ENCODE measurements around the gene BUB1. TPM values are rescaled to one million over a fixed set of nuclear protein-coding genes. Genes with fewer than 3 reads are reported as not detected.
A peak's percentile ranks its signal among the peaks of the same experiment; 100 is the strongest.

The BUB1 gene
- 79.4 TPM for polyA plus RNA-seq (2013, experiment 1 of 2)
- 74.5 TPM for polyA plus RNA-seq (2013, experiment 2 of 2)

- Histone ChIP-seq H3K27me3 (ENCODE audit: insufficient read depth, low read length, poor library complexity) (no peaks in the 10 kb centered on the region), H3K4me2 (ENCODE audit: low read length) (peak within 1 kb of the TSS; percentile 81), H3K18ac (ENCODE audit: low read length) (peak within 1 kb of the TSS; percentile 95), H3K56ac (ENCODE audit: low read length) (peak within 1 kb of the TSS; percentile 91), H3K4me3 (ENCODE audit: low read length) (peak within 1 kb of the TSS; percentile 81), H2AK5ac (ENCODE audit: low read length) (peak within 1 kb of the TSS; percentile 6), H3K4me1 (ENCODE audit: control insufficient read depth, low read depth, low read length) (peaks cover 7% of the 10 kb centered on the region), H4K8ac (ENCODE audit: low read depth, low read length) (no peak within 1 kb of the TSS), H3K9ac (ENCODE audit: low read length) (peak within 1 kb of the TSS; percentile 86), H2BK15ac (replicated peaks; ENCODE audit: low read depth) (peak within 1 kb of the TSS; percentile 64), H4K5ac (ENCODE audit: low read length) (no peak within 1 kb of the TSS), H3K36me3 (ENCODE audit: control insufficient read depth, insufficient read depth, low read length) (peaks cover 5% of the 10 kb centered on the region), H3K79me2 (ENCODE audit: control insufficient read depth, insufficient read depth, low read length) (peaks cover 23% of the 10 kb centered on the region), H2BK5ac (ENCODE audit: low read length) (peak within 1 kb of the TSS; percentile 16), H3K79me1 (ENCODE audit: low read length) (peaks cover 11% of the 10 kb centered on the region), H3K23ac (ENCODE audit: low read length) (no peak within 1 kb of the TSS), H3K4ac (ENCODE audit: low read depth, low read length) (peak within 1 kb of the TSS; percentile 88), H3K27ac (ENCODE audit: low read depth, low read length) (peak within 1 kb of the TSS; percentile 46), H2BK120ac (ENCODE audit: low read depth, low read length) (no peak within 1 kb of the TSS)
- peak; percentile 98 for DNase-seq
- no CpG with 5 or more reads among the region's 58 CpGs for WGBS (ENCODE audit: extremely low coverage, insufficient coverage, low lambda C conversion rate)
Measured at GRCh38 chr2:110677530-110678456, at the start of gene BUB1. TSS of gene BUB1 (minus strand) at chr2:110678063. CDS start at chr2:110677995, 68 bp downstream.

GRCh38 chr2:110726285-110726684, 48.4 kb upstream of the BUB1 start:
- H3K18ac ChIP-seq (ENCODE audit: low read length) = no peak overlapping the region
- H3K4ac ChIP-seq (ENCODE audit: low read depth, low read length) = no peak overlapping the region
- H3K4me1 ChIP-seq (ENCODE audit: control insufficient read depth, low read depth, low read length) = no peaks in the 10 kb centered on the region
- H3K27ac ChIP-seq (ENCODE audit: low read depth, low read length) = no peak overlapping the region
- WGBS (ENCODE audit: extremely low coverage, insufficient coverage, low lambda C conversion rate) = no CpG with 5 or more reads among the region's 2 CpGs
- H2BK5ac ChIP-seq (ENCODE audit: low read length) = no peak overlapping the region
- no peaks in the 10 kb centered on the region for H3K36me3 ChIP-seq (ENCODE audit: control insufficient read depth, insufficient read depth, low read length)
- H3K56ac ChIP-seq (ENCODE audit: low read length) = no peak overlapping the region
- no peak overlapping the region for H2AK5ac ChIP-seq (ENCODE audit: low read length)
- DNase-seq = no peak
- no peak overlapping the region for H2BK15ac ChIP-seq (replicated peaks; ENCODE audit: low read depth)
- H3K27me3 ChIP-seq (ENCODE audit: insufficient read depth, low read length, poor library complexity) = no peaks in the 10 kb centered on the region
- no peak overlapping the region for H3K23ac ChIP-seq (ENCODE audit: low read length)
- no peak overlapping the region for H3K4me2 ChIP-seq (ENCODE audit: low read length)
- H4K8ac ChIP-seq (ENCODE audit: low read depth, low read length) = no peak overlapping the region
- no peak overlapping the region for H2BK120ac ChIP-seq (ENCODE audit: low read depth, low read length)
- no peak overlapping the region for H3K4me3 ChIP-seq (ENCODE audit: low read length)
- no peaks in the 10 kb centered on the region for H3K79me1 ChIP-seq (ENCODE audit: low read length)
- no peaks in the 10 kb centered on the region for H3K79me2 ChIP-seq (ENCODE audit: control insufficient read depth, insufficient read depth, low read length)
- H3K9ac ChIP-seq (ENCODE audit: low read length) = no peak overlapping the region
- H4K5ac ChIP-seq (ENCODE audit: low read length) = no peak overlapping the region

GRCh38 chr2:110725859-110726258, 48.0 kb upstream of the BUB1 start:
- H3K27ac ChIP-seq (ENCODE audit: low read depth, low read length) = no peak overlapping the region
- H2BK5ac ChIP-seq (ENCODE audit: low read length) = no peak overlapping the region
- H3K27me3 ChIP-seq (ENCODE audit: insufficient read depth, low read length, poor library complexity) = no peaks in the 10 kb centered on the region
- H3K4me1 ChIP-seq (ENCODE audit: control insufficient read depth, low read depth, low read length) = no peaks in the 10 kb centered on the region
- no peak overlapping the region for H3K56ac ChIP-seq (ENCODE audit: low read length)
- H2AK5ac ChIP-seq (ENCODE audit: low read length) = no peak overlapping the region
- H3K23ac ChIP-seq (ENCODE audit: low read length) = no peak overlapping the region
- no peak overlapping the region for H3K4ac ChIP-seq (ENCODE audit: low read depth, low read length)
- H3K79me1 ChIP-seq (ENCODE audit: low read length) = no peaks in the 10 kb centered on the region
- no peak overlapping the region for H3K4me2 ChIP-seq (ENCODE audit: low read length)
- no peak overlapping the region for H3K4me3 ChIP-seq (ENCODE audit: low read length)
- no peak overlapping the region for H3K9ac ChIP-seq (ENCODE audit: low read length)
- no peak overlapping the region for H2BK120ac ChIP-seq (ENCODE audit: low read depth, low read length)
- H4K5ac ChIP-seq (ENCODE audit: low read length) = no peak overlapping the region
- no peak overlapping the region for H3K18ac ChIP-seq (ENCODE audit: low read length)
- H3K36me3 ChIP-seq (ENCODE audit: control insufficient read depth, insufficient read depth, low read length) = no peaks in the 10 kb centered on the region
- no peak overlapping the region for H2BK15ac ChIP-seq (replicated peaks; ENCODE audit: low read depth)
- no CpG with 5 or more reads among the region's 3 CpGs for WGBS (ENCODE audit: extremely low coverage, insufficient coverage, low lambda C conversion rate)
- no peak for DNase-seq
- no peaks in the 10 kb centered on the region for H3K79me2 ChIP-seq (ENCODE audit: control insufficient read depth, insufficient read depth, low read length)
- H4K8ac ChIP-seq (ENCODE audit: low read depth, low read length) = no peak overlapping the region

GRCh38 chr2:110725370-110725769, 47.5 kb upstream of the BUB1 start:
- no peaks in the 10 kb centered on the region for H3K27me3 ChIP-seq (ENCODE audit: insufficient read depth, low read length, poor library complexity)
- H4K5ac ChIP-seq (ENCODE audit: low read length) = no peak overlapping the region
- no peaks in the 10 kb centered on the region for H3K79me1 ChIP-seq (ENCODE audit: low read length)
- no peaks in the 10 kb centered on the region for H3K79me2 ChIP-seq (ENCODE audit: control insufficient read depth, insufficient read depth, low read length)
- no peak overlapping the region for H2BK5ac ChIP-seq (ENCODE audit: low read length)
- H3K27ac ChIP-seq (ENCODE audit: low read depth, low read length) = no peak overlapping the region
- no peak overlapping the region for H2BK15ac ChIP-seq (replicated peaks; ENCODE audit: low read depth)
- H3K56ac ChIP-seq (ENCODE audit: low read length) = no peak overlapping the region
- no peak overlapping the region for H3K9ac ChIP-seq (ENCODE audit: low read length)
- H2AK5ac ChIP-seq (ENCODE audit: low read length) = no peak overlapping the region
- no CpG with 5 or more reads among the region's 9 CpGs for WGBS (ENCODE audit: extremely low coverage, insufficient coverage, low lambda C conversion rate)
- no peak overlapping the region for H3K23ac ChIP-seq (ENCODE audit: low read length)
- H3K4ac ChIP-seq (ENCODE audit: low read depth, low read length) = no peak overlapping the region
- no peak overlapping the region for H2BK120ac ChIP-seq (ENCODE audit: low read depth, low read length)
- no peak overlapping the region for H3K4me3 ChIP-seq (ENCODE audit: low read length)
- H3K4me1 ChIP-seq (ENCODE audit: control insufficient read depth, low read depth, low read length) = no peaks in the 10 kb centered on the region
- no peaks in the 10 kb centered on the region for H3K36me3 ChIP-seq (ENCODE audit: control insufficient read depth, insufficient read depth, low read length)
- no peak for DNase-seq
- H3K18ac ChIP-seq (ENCODE audit: low read length) = no peak overlapping the region
- H3K4me2 ChIP-seq (ENCODE audit: low read length) = no peak overlapping the region
- no peak overlapping the region for H4K8ac ChIP-seq (ENCODE audit: low read depth, low read length)

- Histone ChIP-seq H3K4ac (ENCODE audit: low read depth, low read length) (no peak overlapping the region), H2BK5ac (ENCODE audit: low read length) (no peak overlapping the region), H3K27ac (ENCODE audit: low read depth, low read length) (no peak overlapping the region), H2BK120ac (ENCODE audit: low read depth, low read length) (no peak overlapping the region), H3K23ac (ENCODE audit: low read length) (no peak overlapping the region), H2BK15ac (replicated peaks; ENCODE audit: low read depth) (no peak overlapping the region), H3K79me1 (ENCODE audit: low read length) (no peaks in the 10 kb centered on the region), H3K4me1 (ENCODE audit: control insufficient read depth, low read depth, low read length) (no peaks in the 10 kb centered on the region), H4K8ac (ENCODE audit: low read depth, low read length) (no peak overlapping the region), H3K9ac (ENCODE audit: low read length) (no peak overlapping the region), H3K36me3 (ENCODE audit: control insufficient read depth, insufficient read depth, low read length) (no peaks in the 10 kb centered on the region), H3K56ac (ENCODE audit: low read length) (no peak overlapping the region), H3K18ac (ENCODE audit: low read length) (no peak overlapping the region), H2AK5ac (ENCODE audit: low read length) (no peak overlapping the region), H3K79me2 (ENCODE audit: control insufficient read depth, insufficient read depth, low read length) (no peaks in the 10 kb centered on the region), H3K4me2 (ENCODE audit: low read length) (no peak overlapping the region), H3K27me3 (ENCODE audit: insufficient read depth, low read length, poor library complexity) (no peaks in the 10 kb centered on the region), H3K4me3 (ENCODE audit: low read length) (no peak overlapping the region), H4K5ac (ENCODE audit: low read length) (no peak overlapping the region)
- no CpG with 5 or more reads among the region's 2 CpGs for WGBS (ENCODE audit: extremely low coverage, insufficient coverage, low lambda C conversion rate)
- DNase-seq = no peak
Measured at GRCh38 chr2:110724820-110725219, 47.0 kb upstream of the BUB1 start.

Measured in mesendoderm (in vitro differentiated cells).